Bone marrow (tissue), 2 donors: ENCODE measurements around the gene NLGN3.

Experiments
- DNase-seq, 2 donors: peaks; one replicate each; lab custom pipeline; 2025; lab: John Stamatoyannopoulos, UW

The NLGN3 gene

GRCh38 chrX:71144651-71145050 is at the start of gene NLGN3:
NLGN3 (plus strand) TSS chrX:71144841; CDS start chrX:71147750, 2,909 bp downstream.
- DNase-seq, result no peak

GRCh38 chrX:71095033-71095432 is 49.6 kb upstream of the NLGN3 start:
- no peak for DNase-seq

- peak; percentile 49 to 67 for DNase-seq
Observed at GRCh38 chrX:71095555-71095980, 49.1 kb upstream of the NLGN3 start, which contains the start of gene FOXO4. FOXO4 (plus strand) TSS chrX:71095851; CDS start chrX:71096529, 678 bp downstream.

GRCh38 chrX:71095981-71096759 is 48.5 kb upstream of the NLGN3 start:
- DNase-seq, result no peak

GRCh38 chrX:71096760-71097032 is 47.9 kb upstream of the NLGN3 start:
- no peak for DNase-seq

GRCh38 chrX:71098302-71098701 is 46.3 kb upstream of the NLGN3 start:
- peak; percentile 7 to 48 for DNase-seq

GRCh38 chrX:71098951-71099506 is 45.6 kb upstream of the NLGN3 start:
- no peak for DNase-seq

GRCh38 chrX:71099736-71100135 is 44.9 kb upstream of the NLGN3 start:
- DNase-seq, result no peak

- no peak for DNase-seq
Observed at GRCh38 chrX:71100581-71101505, 43.8 kb upstream of the NLGN3 start.

GRCh38 chrX:71102292-71102691 is 42.3 kb upstream of the NLGN3 start:
- no peak for DNase-seq

- peak; percentile 1 to 30 for DNase-seq
Observed at GRCh38 chrX:71103110-71103983, 41.3 kb upstream of the NLGN3 start.

- DNase-seq, result no peak
Observed at GRCh38 chrX:71105628-71106027, 39.0 kb upstream of the NLGN3 start.

- DNase-seq, result no peak
Observed at GRCh38 chrX:71106427-71106826, 38.2 kb upstream of the NLGN3 start, which contains the start of gene CXorf65. CXorf65 (minus strand) TSS chrX:71106740; CDS start chrX:71106556, 184 bp downstream.

- DNase-seq, result no peak
Observed at GRCh38 chrX:71107245-71107644, 37.4 kb upstream of the NLGN3 start.

GRCh38 chrX:71107762-71108360 is 36.8 kb upstream of the NLGN3 start:
- DNase-seq, result peak in 1 of 2 donors; percentile 36

- no peak for DNase-seq
Observed at GRCh38 chrX:71109051-71109450, 35.6 kb upstream of the NLGN3 start.

- DNase-seq, result peak; percentile 28 to 41
Observed at GRCh38 chrX:71111141-71111843, 33.3 kb upstream of the NLGN3 start, which contains the start of gene IL2RG. IL2RG (minus strand) TSS chrX:71111577; CDS start chrX:71111539, 38 bp downstream.

GRCh38 chrX:71111921-71112431 is 32.7 kb upstream of the NLGN3 start:
- no peak for DNase-seq

GRCh38 chrX:71117358-71117757 is 27.3 kb upstream of the NLGN3 start:
- DNase-seq, result no peak
